Measurements from ENCODE around the gene TFF1. TPM values are rescaled to one million over a fixed set of nuclear protein-coding genes. Genes with fewer than 3 reads are reported as not detected.

The TFF1 gene
- total RNA-seq, 1 experiment from 2014 or later = 111 TPM

GRCh38 chr21:42319376-42319775, 47.0 kb downstream of the TFF1 start:
- ChIA-PET CTCF (no interaction called here), POLR2A (ENCODE audit: unreplicated experiment) (no interaction called here)
- H3K27me3 ChIP-seq (ENCODE audit: low read length) = peaks cover 9% of the 10 kb centered on the region; the same call in 1 of the 2 replicates
- intact Hi-C loops (cut with micrococcal nuclease) = no loop called here
- H3K79me2 ChIP-seq (ENCODE audit: low read length) = no peaks in the 10 kb centered on the region
- H3K9ac ChIP-seq (ENCODE audit: low read length) = no peak overlapping the region
- BruUV-seq (replicated peaks) = no TSS peak
- H3K36me3 ChIP-seq (ENCODE audit: low read depth, low read length) = no peaks in the 10 kb centered on the region
- DNase-seq (no peak), ATAC-seq (no peak)
- no peaks in the 10 kb centered on the region for H3F3A ChIP-seq (ENCODE audit: low read length, unreplicated experiment)
- no peak overlapping the region for H3K27ac ChIP-seq (ENCODE audit: low read length)
- no peaks in the 10 kb centered on the region for H3K4me1 ChIP-seq (ENCODE audit: insufficient read depth, low read length)
- no peak overlapping the region for H2AFZ ChIP-seq (ENCODE audit: low read length)
- no peaks in the 10 kb centered on the region for H3K9me3 ChIP-seq (ENCODE audit: low read length)
- no peaks in the 10 kb centered on the region for H3K9me2 ChIP-seq (replicated peaks; ENCODE audit: low read length)
- no peak overlapping the region for H3K4me3 ChIP-seq (ENCODE audit: low read length)
- no peaks in the 10 kb centered on the region for H4K20me1 ChIP-seq (ENCODE audit: low read length)
- no peak overlapping the region for H3K4me2 ChIP-seq (ENCODE audit: low read length)
- no peak for TF ChIP-seq EZH2phosphoT487 (IDR thresholded peaks at IDR 0.05; ENCODE audit: borderline replicate concordance, low read length)

- no peak for TF ChIP-seq CTCF (conservative IDR thresholded peaks at IDR 0.05; ENCODE audit: low read depth, low read length)
- no peak for TF ChIP-seq EZH2 (IDR thresholded peaks at IDR 0.05; ENCODE audit: low read length, unreplicated experiment)
- no peak for TF ChIP-seq EZH2phosphoT487 (IDR thresholded peaks at IDR 0.05; ENCODE audit: borderline replicate concordance, low read length)
- Histone ChIP-seq H3K9me3 (ENCODE audit: low read length) (no peaks in the 10 kb centered on the region), H3K9ac (ENCODE audit: low read length) (no peak overlapping the region), H3K4me2 (ENCODE audit: low read length) (no peak overlapping the region), H4K20me1 (ENCODE audit: low read length) (no peaks in the 10 kb centered on the region), H3K4me3 (ENCODE audit: low read length) (no peak overlapping the region), H3K4me1 (ENCODE audit: insufficient read depth, low read length) (no peaks in the 10 kb centered on the region), H3K27me3 (ENCODE audit: low read length) (peaks cover 1% of the 10 kb centered on the region; the same call in 1 of the 2 replicates), H3K79me2 (ENCODE audit: low read length) (no peaks in the 10 kb centered on the region), H3F3A (ENCODE audit: low read length, unreplicated experiment) (no peaks in the 10 kb centered on the region), H3K36me3 (ENCODE audit: low read depth, low read length) (no peaks in the 10 kb centered on the region), H3K27ac (ENCODE audit: low read length) (no peak overlapping the region), H3K9me2 (replicated peaks; ENCODE audit: low read length) (no peaks in the 10 kb centered on the region), H2AFZ (ENCODE audit: low read length) (no peak overlapping the region)
- ChIA-PET CTCF (interaction anchor here (0.7 kb wide), 1 partner anchor 71 kb away, joined by 3 read pairs; no protein-coding TSS in a partner anchor), POLR2A (ENCODE audit: unreplicated experiment) (no interaction called here)
- ATAC-seq (no peak), DNase-seq (no peak)
- BruUV-seq (replicated peaks) = no TSS peak
- intact Hi-C loops (cut with micrococcal nuclease) = no loop called here
These were observed 48.2 kb downstream of the TFF1 start for GRCh38 chr21:42317826-42318746.

DNA sequence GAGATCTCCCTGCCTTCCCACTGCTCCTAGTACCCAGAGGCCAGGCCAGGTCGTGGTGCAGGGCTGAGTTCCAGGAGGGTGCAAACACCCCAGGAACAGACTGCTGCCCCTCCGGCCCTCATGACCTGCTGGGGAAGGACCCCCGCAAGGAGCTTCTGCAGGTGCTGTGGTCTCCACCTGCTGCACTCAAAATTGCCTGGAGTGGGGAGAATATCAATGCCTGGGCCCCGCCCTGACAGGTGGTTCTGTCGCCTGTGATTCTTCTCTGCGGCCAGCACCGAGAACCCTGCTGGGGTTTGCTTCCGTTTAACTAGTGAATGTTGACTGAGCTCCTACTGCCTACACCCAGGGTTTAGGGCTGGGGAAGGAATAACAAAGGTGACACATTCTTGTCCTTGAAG, 49.0 kb downstream of the TFF1 start:
- no peak overlapping the region for H3K27ac ChIP-seq (ENCODE audit: low read length)
- no TSS peak for BruUV-seq (replicated peaks)
- H3K9ac ChIP-seq (ENCODE audit: low read length) = no peak overlapping the region
- H2AFZ ChIP-seq (ENCODE audit: low read length) = no peak overlapping the region
- intact Hi-C loops (cut with micrococcal nuclease) = no loop called here
- H3K4me1 ChIP-seq (ENCODE audit: insufficient read depth, low read length) = no peaks in the 10 kb centered on the region
- no peak overlapping the region for H3K4me2 ChIP-seq (ENCODE audit: low read length)
- ATAC-seq (no peak), DNase-seq (no peak)
- ChIA-PET CTCF (no interaction called here), POLR2A (ENCODE audit: unreplicated experiment) (no interaction called here)
- no peaks in the 10 kb centered on the region for H3K9me2 ChIP-seq (replicated peaks; ENCODE audit: low read length)
- H3K9me3 ChIP-seq (ENCODE audit: low read length) = no peaks in the 10 kb centered on the region
- no peaks in the 10 kb centered on the region for H4K20me1 ChIP-seq (ENCODE audit: low read length)
- no peaks in the 10 kb centered on the region for H3K27me3 ChIP-seq (ENCODE audit: low read length)
- H3K79me2 ChIP-seq (ENCODE audit: low read length) = no peaks in the 10 kb centered on the region
- TF ChIP-seq CTCF (conservative IDR thresholded peaks at IDR 0.05; ENCODE audit: low read depth, low read length) (no peak), EZH2phosphoT487 (IDR thresholded peaks at IDR 0.05; ENCODE audit: borderline replicate concordance, low read length) (no peak), EZH2 (IDR thresholded peaks at IDR 0.05; ENCODE audit: low read length, unreplicated experiment) (no peak)
- no peak overlapping the region for H3K4me3 ChIP-seq (ENCODE audit: low read length)
- H3F3A ChIP-seq (ENCODE audit: low read length, unreplicated experiment) = no peaks in the 10 kb centered on the region
- no peaks in the 10 kb centered on the region for H3K36me3 ChIP-seq (ENCODE audit: low read depth, low read length)

Data from PC-3 (cell line).